ENCODE data around the gene CLDN3. TPM values are rescaled to one million over a fixed set of nuclear protein-coding genes. Genes with fewer than 3 reads are reported as not detected.

The CLDN3 gene
- total RNA-seq, 2 donors from 2014 or later = not detected

GRCh38 chr7:73719806-73720169 is 50.3 kb downstream of the CLDN3 start:
- Mint-ChIP-seq H3K4me1 (ENCODE audit: low read depth in 2 of 2) (peaks cover 18 to 27% of the 10 kb centered on the region in 2 donors), H3K36me3 (no peaks in the 10 kb centered on the region), H3K9me3 (no peaks in the 10 kb centered on the region), H3K27me3 (peaks cover 6 to 7% of the 10 kb centered on the region in 2 donors), H3K4me3 (peak overlapping the region; percentile 83), H3K27ac (peak overlapping the region; percentile 22 to 73)
- ATAC-seq (no peak), DNase-seq (ENCODE audit: low spot score) (no peak)

Other genes with a start within 250 kb of the CLDN3 start
- 100 to 1,000 TPM in 1 of 2 donors, 10 to 100 TPM in 1; 79.0 to 132 TPM for gene BAZ1B, start 248.0 kb downstream of the CLDN3 start, total RNA-seq
- gene BCL7B, start 212.6 kb downstream of the CLDN3 start, total RNA-seq = 10 to 100 TPM; 78.7 to 83.7 TPM
- 10 to 100 TPM; 30.7 to 36.6 TPM for gene TBL2, start 191.7 kb downstream of the CLDN3 start, total RNA-seq
- gene MLXIPL, start 145.7 kb downstream of the CLDN3 start, total RNA-seq = under 1 TPM in 1 of 2 donors, not detected in 1; 0.43 TPM
- gene VPS37D, start 102.4 kb downstream of the CLDN3 start, total RNA-seq = under 1 TPM; 0.25 to 0.36 TPM
- gene DNAJC30, start 86.8 kb downstream of the CLDN3 start, total RNA-seq = 1 to 10 TPM; 8.0 to 9.2 TPM
- gene BUD23, start 86.7 kb downstream of the CLDN3 start, total RNA-seq = 10 to 100 TPM; 76.4 to 99.9 TPM
- gene STX1A, start 50.6 kb downstream of the CLDN3 start, total RNA-seq = 10 to 100 TPM; 17.8 to 23.2 TPM
- gene ABHD11, start 31.5 kb downstream of the CLDN3 start, total RNA-seq = 10 to 100 TPM; 16.9 to 24.2 TPM
- gene CLDN4, start 60.7 kb upstream of the CLDN3 start, total RNA-seq = not detected
- gene METTL27, start 72.2 kb upstream of the CLDN3 start, total RNA-seq = not detected
- not detected for gene TMEM270, start 90.9 kb upstream of the CLDN3 start, total RNA-seq

Measured in natural killer cell treated with Interleukin-12 subunit alpha and Interleukin-12 subunit beta and Interleukin-15 and Interleukin-18, amount 100 ng/mL, for 72 hours (primary cell).